WTC11 (cell line): ENCODE measurements around the gene TMEM190. TPM values are rescaled to one million over a fixed set of nuclear protein-coding genes. Genes with fewer than 3 reads are reported as not detected.

ENCODE experiments used
- ATAC-seq: fragments of 200-7000 bp; cut with Tn5 transposase; 2 replicates; pipeline ENCODE4 v1.10.0; 2021; ENCODE audit warnings: mild to moderate bottlenecking, moderate library complexity
- CTCF ChIA-PET: fragments of 300-600 bp; sonication (Branson Sonifier 250); formaldehyde crosslinking; loops from one replicate; lab custom pipeline; 2021; ENCODE audit warnings: antibody characterized with exemption; lab: Charles Lee
- POLR2A ChIA-PET: fragments of 350-600 bp; sonication (Branson Sonifier 250); formaldehyde crosslinking; loops from one replicate; lab custom pipeline; 2021; ENCODE audit warnings: antibody characterized with exemption; lab: Charles Lee
- DNase-seq: peaks from one replicate; pipeline ENCODE4 v3.0.0; 2021; ENCODE audit warnings: low spot score
- H3K27ac Mint-ChIP-seq: 2 replicates; pipeline ENCODE4 v1.8.0; 2021; ENCODE audit warnings: mixed read lengths
- H3K27me3 Mint-ChIP-seq: 2 replicates; pipeline ENCODE4 v1.8.0; 2021; ENCODE audit warnings: low read depth, mild to moderate bottlenecking, moderate library complexity, mixed read lengths
- H3K36me3 Mint-ChIP-seq: 2 replicates; pipeline ENCODE4 v1.8.0; 2021; ENCODE audit warnings: mixed read lengths
- H3K4me1 Mint-ChIP-seq: 2 replicates; pipeline ENCODE4 v1.8.0; 2022; ENCODE audit warnings: mixed read lengths
- H3K4me3 Mint-ChIP-seq: 2 replicates; pipeline ENCODE4 v1.8.0; 2021; ENCODE audit warnings: mild to moderate bottlenecking, moderate library complexity, mixed read lengths
- H3K9me3 Mint-ChIP-seq: 2 replicates; pipeline ENCODE4 v1.8.0; 2021; ENCODE audit warnings: mixed read lengths
- AFF4 ChIP-seq: sonication (generic); formaldehyde crosslinking; IDR thresholded peaks from 2 replicates; pipeline ENCODE4 v1.8.1; 2023; ENCODE audit warnings: mild to moderate bottlenecking, missing genetic modification reagents, borderline replicate concordance
- CBFB ChIP-seq: sonication (generic); formaldehyde crosslinking; IDR thresholded peaks from 2 replicates; pipeline ENCODE4 v1.8.1; 2022; ENCODE audit warnings: mild to moderate bottlenecking, low read depth, missing genetic modification reagents
- CREB1 ChIP-seq: sonication (generic); formaldehyde crosslinking; IDR thresholded peaks from 2 replicates; pipeline ENCODE4 v1.8.0; 2023; ENCODE audit warnings: mild to moderate bottlenecking, missing genetic modification reagents
- CREM ChIP-seq: sonication (generic); formaldehyde crosslinking; IDR thresholded peaks from 2 replicates; pipeline ENCODE4 v1.8.1; 2022; ENCODE audit warnings: mild to moderate bottlenecking, missing genetic modification reagents, moderate library complexity
- GABPB1 ChIP-seq: sonication (generic); formaldehyde crosslinking; IDR thresholded peaks from 2 replicates; pipeline ENCODE4 v1.8.1; 2023; ENCODE audit warnings: mild to moderate bottlenecking, missing genetic modification reagents
- HMGA2 ChIP-seq: fragments of 250-450 bp; sonication (Bioruptor Pico); IDR thresholded peaks from 2 replicates; pipeline ENCODE4 v1.4.0; 2021; ENCODE audit warnings: mild to moderate bottlenecking, moderate library complexity
- JAZF1 ChIP-seq: fragments of 250-450 bp; sonication (Bioruptor Pico); IDR thresholded peaks from 2 replicates; pipeline ENCODE4 v1.9.0; 2021; ENCODE audit warnings: moderate library complexity, mild to moderate bottlenecking, inconsistent platforms
- KAT7 ChIP-seq: sonication (generic); formaldehyde crosslinking; IDR thresholded peaks from 2 replicates; pipeline ENCODE4 v1.8.1; 2023; ENCODE audit warnings: missing genetic modification reagents, mild to moderate bottlenecking, borderline replicate concordance
- NFYB ChIP-seq: sonication (generic); formaldehyde crosslinking; conservative IDR thresholded peaks from 2 replicates; pipeline ENCODE4 v1.8.0; 2022; ENCODE audit warnings: low read depth, missing genetic modification reagents
- PRDM15 ChIP-seq: sonication (generic); formaldehyde crosslinking; IDR thresholded peaks from 2 replicates; pipeline ENCODE4 v1.8.0; 2022; ENCODE audit warnings: missing genetic modification reagents
- TEAD4 ChIP-seq: sonication (generic); formaldehyde crosslinking; IDR thresholded peaks from 2 replicates; pipeline ENCODE4 v1.8.0; 2022; ENCODE audit warnings: mild to moderate bottlenecking, missing genetic modification reagents
- USF1 ChIP-seq: sonication (generic); formaldehyde crosslinking; IDR thresholded peaks from 2 replicates; pipeline ENCODE4 v1.8.0; 2022; ENCODE audit warnings: mild to moderate bottlenecking, missing genetic modification reagents
- ZNF121 ChIP-seq: sonication (generic); formaldehyde crosslinking; IDR thresholded peaks from 2 replicates; pipeline ENCODE4 v1.8.0; 2023; ENCODE audit warnings: missing genetic modification reagents
- ZNF219 ChIP-seq: sonication (generic); formaldehyde crosslinking; IDR thresholded peaks from 2 replicates; pipeline ENCODE4 v1.8.0; 2023; ENCODE audit warnings: missing genetic modification reagents, mild to moderate bottlenecking, borderline replicate concordance
- ZNF263 ChIP-seq: sonication (generic); formaldehyde crosslinking; IDR thresholded peaks from 2 replicates; pipeline ENCODE4 v1.8.1; 2022; ENCODE audit warnings: low read depth, mild to moderate bottlenecking, moderate library complexity, missing genetic modification reagents
- ZNF317 ChIP-seq: sonication (generic); formaldehyde crosslinking; IDR thresholded peaks from 2 replicates; pipeline ENCODE4 v1.8.1; 2023; ENCODE audit warnings: low read depth, mild to moderate bottlenecking, moderate library complexity, missing genetic modification reagents, borderline replicate concordance
- ZNF396 ChIP-seq: fragments of 250-450 bp; sonication (Bioruptor Pico); IDR thresholded peaks from 2 replicates; pipeline ENCODE4 v1.8.0; 2021; ENCODE audit warnings: mild to moderate bottlenecking, moderate library complexity, borderline replicate concordance
- ZNF423 ChIP-seq: fragments of 250-450 bp; sonication (Bioruptor Pico); IDR thresholded peaks from 2 replicates; pipeline ENCODE4 v2.1.2; 2022; ENCODE audit warnings: mild to moderate bottlenecking, moderate library complexity
- total RNA-seq: library from RNA; stranded (reverse); gene quantifications from 3 replicates; pipeline ENCODE4 v1.2.3, GENCODE V29; 2021
- TF ChIP-seq, protein P1 (sequence below): sonication (generic); formaldehyde crosslinking; IDR thresholded peaks from 2 replicates; pipeline ENCODE4 v1.8.1; 2023; ENCODE audit warnings: mild to moderate bottlenecking, missing genetic modification reagents, moderate library complexity
- TF ChIP-seq, protein P2 (sequence below): fragments of 250-450 bp; sonication (Bioruptor Pico); conservative IDR thresholded peaks from 2 replicates; pipeline ENCODE4 v1.9.0; 2021; ENCODE audit warnings: mild to moderate bottlenecking
- TF ChIP-seq, protein P3 (sequence below): fragments of 200-600 bp; IDR thresholded peaks from 2 replicates; pipeline ENCODE4 v1.8.0; 2022; ENCODE audit warnings: antibody characterized with exemption

TMEM190 gene
- total RNA-seq, 1 experiment from 2014 or later = 0.33 TPM

DNA sequence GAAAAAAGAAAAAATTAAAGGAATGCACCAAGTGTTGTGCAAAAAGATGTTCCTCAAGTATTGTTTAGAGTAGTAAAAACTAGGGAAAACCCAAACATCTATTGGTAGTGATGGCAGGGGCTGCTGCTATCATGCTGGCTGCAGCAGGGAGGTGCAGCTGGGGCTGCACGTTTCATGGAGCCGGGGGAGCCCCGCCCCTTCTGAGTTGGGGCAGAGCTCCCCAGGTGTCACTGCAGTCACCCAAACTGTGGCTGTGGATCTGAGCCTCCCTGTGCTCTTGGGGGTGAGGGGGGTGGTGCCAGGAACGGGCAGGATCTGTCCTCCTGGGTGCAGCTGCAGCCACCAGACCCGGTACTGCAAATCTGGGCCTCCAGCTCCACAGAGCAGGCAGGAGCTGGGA is 42.5 kb downstream of the TMEM190 start:
- TF ChIP-seq JAZF1 (CRISPR knock-in tag) = no peak
- no peak for TF ChIP-seq ZNF121 (CRISPR knock-in tag)
- no peak for TF ChIP-seq PRDM15 (CRISPR knock-in tag)
- TF ChIP-seq TEAD4 (CRISPR knock-in tag) = no peak
- DNase-seq (no peak), ATAC-seq (no peak)
- peaks cover 80% of the 10 kb centered on the region for H3K27me3 Mint-ChIP-seq
- H3K4me3 Mint-ChIP-seq = no peak overlapping the region
- H3K27ac Mint-ChIP-seq = no peak overlapping the region
- CTCF ChIA-PET = interaction anchor here (0.6 to 3.2 kb wide), 20 partner anchors 9 to 330 kb away, joined by 3 to 16 read pairs (median 8); partner anchors contain the start of genes ISOC2, KMT5C, PPP6R1 and TMEM238
- peaks cover 2% of the 10 kb centered on the region for H3K4me1 Mint-ChIP-seq
- POLR2A ChIA-PET = interaction anchor here (0.7 kb wide), 1 partner anchor 203 kb away, joined by 4 read pairs; no protein-coding TSS in a partner anchor
- no peaks in the 10 kb centered on the region for H3K36me3 Mint-ChIP-seq
- no peaks in the 10 kb centered on the region for H3K9me3 Mint-ChIP-seq

- Mint-ChIP-seq H3K36me3 (no peaks in the 10 kb centered on the region), H3K4me3 (no peak overlapping the region), H3K27ac (no peak overlapping the region), H3K4me1 (peaks cover 2% of the 10 kb centered on the region), H3K9me3 (no peaks in the 10 kb centered on the region), H3K27me3 (peaks cover 76% of the 10 kb centered on the region)
- ATAC-seq = peak; percentile 55
- ChIA-PET CTCF (interaction anchor here (0.9 to 3.2 kb wide), 7 partner anchors 8 to 331 kb away, joined by 3 to 16 read pairs (median 5); partner anchors contain the start of gene ISOC2), POLR2A (interaction anchor here (0.5 to 0.6 kb wide), 2 partner anchors 11 to 27 kb away, joined by 3 to 5 read pairs; no protein-coding TSS in a partner anchor)
- DNase-seq = peak; percentile 22
- TF ChIP-seq HMGA2 (CRISPR knock-in tag) (no peak), TEAD4 (CRISPR knock-in tag) (no peak), ZNF263 (CRISPR knock-in tag) (no peak), ZNF219 (CRISPR knock-in tag) (no peak), CREM (no peak), ZNF317 (CRISPR knock-in tag) (no peak), GABPB1 (no peak), CREB1 (no peak), USF1 (CRISPR knock-in tag) (no peak), AFF4 (no peak), NFYB (CRISPR knock-in tag) (no peak), CBFB (no peak), ZNF423 (CRISPR knock-in tag) (no peak), KAT7 (CRISPR knock-in tag) (no peak), ZNF396 (CRISPR knock-in tag) (no peak)
- TF ChIP-seq, protein P1, sequence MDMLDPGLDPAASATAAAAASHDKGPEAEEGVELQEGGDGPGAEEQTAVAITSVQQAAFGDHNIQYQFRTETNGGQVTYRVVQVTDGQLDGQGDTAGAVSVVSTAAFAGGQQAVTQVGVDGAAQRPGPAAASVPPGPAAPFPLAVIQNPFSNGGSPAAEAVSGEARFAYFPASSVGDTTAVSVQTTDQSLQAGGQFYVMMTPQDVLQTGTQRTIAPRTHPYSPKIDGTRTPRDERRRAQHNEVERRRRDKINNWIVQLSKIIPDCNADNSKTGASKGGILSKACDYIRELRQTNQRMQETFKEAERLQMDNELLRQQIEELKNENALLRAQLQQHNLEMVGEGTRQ = no peak
- TF ChIP-seq, protein P2, sequence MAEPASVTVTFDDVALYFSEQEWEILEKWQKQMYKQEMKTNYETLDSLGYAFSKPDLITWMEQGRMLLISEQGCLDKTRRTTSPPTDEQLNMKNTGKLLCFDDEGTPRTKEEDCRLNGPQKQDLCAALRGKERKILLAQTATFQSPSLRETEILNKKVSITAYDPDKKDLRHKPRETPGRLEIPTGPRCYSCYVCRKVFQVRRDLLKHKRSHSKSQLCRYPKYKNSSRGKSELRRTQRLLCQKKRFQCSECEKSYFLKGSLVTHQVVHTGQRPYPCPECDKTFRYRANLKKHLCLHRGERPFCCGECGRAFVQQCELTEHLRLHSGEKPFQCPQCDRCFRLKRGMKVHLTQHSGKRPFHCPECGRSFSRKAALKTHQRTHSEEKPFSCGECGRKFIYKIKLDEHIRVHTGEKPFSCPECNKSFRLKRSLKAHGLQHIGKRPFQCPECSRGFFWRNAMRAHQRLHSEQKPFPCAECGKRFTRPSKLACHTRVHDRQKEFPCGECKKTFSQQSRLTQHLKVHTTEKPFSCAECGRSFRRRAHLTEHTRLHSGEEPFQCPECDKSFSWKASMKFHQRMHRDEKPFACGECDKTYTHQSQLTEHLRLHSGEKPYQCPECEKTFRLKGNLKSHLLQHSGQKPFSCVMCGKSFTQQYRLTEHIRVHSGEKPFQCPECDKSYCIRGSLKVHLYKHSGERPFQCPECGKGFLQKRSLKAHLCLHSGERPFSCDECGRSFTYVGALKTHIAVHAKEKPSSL (CRISPR knock-in tag) = no peak
- TF ChIP-seq, protein P3, sequence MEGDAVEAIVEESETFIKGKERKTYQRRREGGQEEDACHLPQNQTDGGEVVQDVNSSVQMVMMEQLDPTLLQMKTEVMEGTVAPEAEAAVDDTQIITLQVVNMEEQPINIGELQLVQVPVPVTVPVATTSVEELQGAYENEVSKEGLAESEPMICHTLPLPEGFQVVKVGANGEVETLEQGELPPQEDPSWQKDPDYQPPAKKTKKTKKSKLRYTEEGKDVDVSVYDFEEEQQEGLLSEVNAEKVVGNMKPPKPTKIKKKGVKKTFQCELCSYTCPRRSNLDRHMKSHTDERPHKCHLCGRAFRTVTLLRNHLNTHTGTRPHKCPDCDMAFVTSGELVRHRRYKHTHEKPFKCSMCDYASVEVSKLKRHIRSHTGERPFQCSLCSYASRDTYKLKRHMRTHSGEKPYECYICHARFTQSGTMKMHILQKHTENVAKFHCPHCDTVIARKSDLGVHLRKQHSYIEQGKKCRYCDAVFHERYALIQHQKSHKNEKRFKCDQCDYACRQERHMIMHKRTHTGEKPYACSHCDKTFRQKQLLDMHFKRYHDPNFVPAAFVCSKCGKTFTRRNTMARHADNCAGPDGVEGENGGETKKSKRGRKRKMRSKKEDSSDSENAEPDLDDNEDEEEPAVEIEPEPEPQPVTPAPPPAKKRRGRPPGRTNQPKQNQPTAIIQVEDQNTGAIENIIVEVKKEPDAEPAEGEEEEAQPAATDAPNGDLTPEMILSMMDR = no peak
Observed at GRCh38 chr19:55419624-55420236, 43.1 kb downstream of the TMEM190 start.
